K562 (cell line): ENCODE measurements around the gene PSMA6. TPM values are rescaled to one million over a fixed set of nuclear protein-coding genes. Genes with fewer than 3 reads are reported as not detected.

Experiments used
- ATAC-seq: fragments of 200-7000 bp; cut with Tn5 transposase; 3 replicates; pipeline ENCODE4 v1.9.1; 2020; ENCODE audit warnings: moderate library complexity
- BruUV-seq: library from RNA; stranded (reverse); fragments of 400-500 nt; replicated peaks from 2 replicates; lab custom pipeline; 2021; lab: Mats Ljungman, UMichigan
- CTCF ChIA-PET: fragments of 300-600 bp; formaldehyde crosslinking; extraction: SDS; loops from one replicate; lab custom pipeline; 2021; ENCODE audit warnings: low intra/inter-chr PET ratio; lab: Yijun Ruan, JAX
- POLR2A ChIA-PET: fragments of 300-600, 350-650 bp; sonication (Branson Sonifier 250); formaldehyde crosslinking; extraction: SDS; loops from one replicate; lab custom pipeline; 2021; ENCODE audit warnings: antibody characterized with exemption, inconsistent platforms; lab: Yijun Ruan, JAX
- DNase-seq, 4 experiments: peaks; one replicate each; pipeline versions ENCODE4 v3.0.0 to v3.0.0-alpha.2; 2011 to 2018; ENCODE audit warnings: low spot score in 3 of 4, mixed read lengths in 3 of 4; ENCODE audit errors: extremely low read depth in 1 of 4
- FAIRE-seq: peaks from 2 replicates; lab custom pipeline; 2011; peaks lifted over from hg19 to GRCh38; lab: Jason Lieb, UNC
- H2AFZ ChIP-seq: 2 replicates; pipeline ENCODE4 v1.6.0; 2011; ENCODE audit warnings: low read depth, low read length, control low read depth, inconsistent platforms
- H3K27ac ChIP-seq: fragments of 200-600 bp; 3 replicates; pipeline ENCODE4 v1.8.0; 2011; ENCODE audit warnings: low read depth, mild to moderate bottlenecking, control low read depth, inconsistent platforms, low read length, moderate library complexity, mixed read lengths; ENCODE audit errors: extremely low read depth
- H3K27me3 ChIP-seq, 2 experiments: fragments of 300-600 bp in 1 of 2; 2 replicates in 1 of 2; 3 replicates in 1 of 2; pipeline versions ENCODE4 v1.6.0 to v1.8.0; 2011; ENCODE audit warnings: inconsistent platforms in 2 of 2, low read length in 2 of 2, mild to moderate bottlenecking in 1 of 2, mixed read lengths in 1 of 2, moderate library complexity in 1 of 2; ENCODE audit not compliant: control insufficient read depth in 2 of 2, insufficient read depth in 2 of 2
- H3K36me3 ChIP-seq: fragments of 300-600 bp; 3 replicates; pipeline ENCODE4 v1.8.0; 2011; ENCODE audit warnings: mild to moderate bottlenecking, low read length, inconsistent platforms; ENCODE audit not compliant: control insufficient read depth, insufficient read depth
- H3K4me1 ChIP-seq, 2 experiments: fragments of 200-600 bp in 1 of 2; replicated peaks in 1 of 2; 2 replicates in 1 of 2; 3 replicates in 1 of 2; pipeline versions ENCODE4 v1.5.1 to v1.8.0; 2011; ENCODE audit warnings: inconsistent platforms in 2 of 2, low read length in 2 of 2, mild to moderate bottlenecking in 1 of 2, mixed read lengths in 1 of 2, moderate library complexity in 1 of 2; ENCODE audit not compliant: control insufficient read depth in 2 of 2, insufficient read depth in 2 of 2
- H3K4me2 ChIP-seq: 2 replicates; pipeline ENCODE4 v1.6.1; 2011; ENCODE audit warnings: low read length, control low read depth, inconsistent platforms, mixed read lengths; ENCODE audit not compliant: insufficient read depth
- H3K4me3 ChIP-seq: fragments of 200-600 bp; sonication (generic), shearing (Covaris generic); 2 replicates; pipeline ENCODE4 v1.5.1; 2016; ENCODE audit warnings: control low read depth, inconsistent platforms
- H3K79me2 ChIP-seq: fragments of 200-600 bp; 3 replicates; pipeline ENCODE4 v1.8.0; 2011; ENCODE audit warnings: low read length, inconsistent platforms; ENCODE audit not compliant: control insufficient read depth, insufficient read depth
- H3K9ac ChIP-seq, 2 experiments: 2 replicates each; pipeline versions ENCODE4 v1.6.0 to v1.6.1; 2011; ENCODE audit warnings: low read depth in 2 of 2, low read length in 2 of 2, control low read depth in 1 of 2, inconsistent platforms in 1 of 2, mild to moderate bottlenecking in 1 of 2, mixed read lengths in 1 of 2; ENCODE audit not compliant: insufficient read depth in 1 of 2
- H3K9me1 ChIP-seq: one replicate; pipeline ENCODE4 v1.6.0; 2011; ENCODE audit warnings: inconsistent platforms, mild to moderate bottlenecking, low read length, moderate library complexity; ENCODE audit not compliant: control insufficient read depth, insufficient read depth
- H3K9me3 ChIP-seq: replicated peaks from 2 replicates; pipeline ENCODE4 v1.5.1; 2011; ENCODE audit warnings: low read depth, low read length, inconsistent platforms; ENCODE audit not compliant: control insufficient read depth, insufficient read depth
- H4K20me1 ChIP-seq: replicated peaks from 2 replicates; pipeline ENCODE4 v1.6.1; 2011; ENCODE audit warnings: low read length, inconsistent platforms, mixed read lengths; ENCODE audit not compliant: control insufficient read depth, insufficient read depth
- COPS2 ChIP-seq: fragments of 450-650 bp; conservative IDR thresholded peaks from 2 replicates; pipeline ENCODE4 v1.6.1; 2016; ENCODE audit warnings: mild to moderate bottlenecking, moderate library complexity
- CSDE1 ChIP-seq, 2 experiments: fragments of 450-650 bp; IDR thresholded peaks; 2 replicates each; pipeline ENCODE4 v1.6.1; 2016; ENCODE audit warnings: mild to moderate bottlenecking in 1 of 2
- MAFF ChIP-seq: IDR thresholded peaks from 2 replicates; pipeline ENCODE4 v1.6.1; 2012; ENCODE audit warnings: low read length, improper control_type of control experiment
- NR2F6 ChIP-seq: fragments of 450-650 bp; formaldehyde crosslinking; IDR thresholded peaks from 2 replicates; pipeline ENCODE4 v1.4.0; 2020; ENCODE audit warnings: mild to moderate bottlenecking
- PHB2 ChIP-seq: fragments of 450-650 bp; IDR thresholded peaks from 2 replicates; pipeline ENCODE4 v1.6.1; 2017; ENCODE audit warnings: low read depth
- SPI1 ChIP-seq: IDR thresholded peaks from 2 replicates; pipeline ENCODE4 v1.6.1; 2011; ENCODE audit warnings: low read depth, low read length, control low read depth, borderline replicate concordance
- ZKSCAN3 ChIP-seq: fragments of 250-450 bp; sonication (Bioruptor Pico); IDR thresholded peaks from 2 replicates; pipeline ENCODE4 v1.4.0; 2020
- ZNF282 ChIP-seq: sonication (generic); formaldehyde crosslinking; IDR thresholded peaks from 2 replicates; pipeline ENCODE4 v1.8.1; 2023; ENCODE audit warnings: missing genetic modification reagents
- WGBS: fragments of 100-300 bp; shearing (Covaris generic); methylation state at CpG from one replicate; pipeline ENCODE4 v1.1.6; 2016; ENCODE audit warnings: low coverage, mixed read lengths; ENCODE audit not compliant: insufficient coverage; ENCODE audit errors: missing lambda C conversion rate; 5-methylcytosine and 5-hydroxymethylcytosine counted together
- in situ Hi-C: fragments of 300-500 bp; cut with MboI; formaldehyde crosslinking; loops from 4 replicates; pipeline ENCODE4 v1.15.0; 2018; ENCODE audit warnings: inconsistent platforms, mixed read lengths
- intact Hi-C: fragments of 100-400 bp; cut with micrococcal nuclease; formaldehyde crosslinking; loops from 2 replicates; pipeline ENCODE4 v1.14.2; 2022
- polyA plus RNA-seq, 8 experiments: library from polyadenylated mRNA; depleted of rRNA in 4 of 8; stranded (reverse) in 5 of 8; unstranded in 3 of 8; fragments of >200 nt; fragmentation: Nextera tagmentation in 2 of 8; fragmentation: Illumina TruSeq in 1 of 8; extraction: Ambion mirVana in 2 of 8; extraction: Trizol in 1 of 8; gene quantifications; 2 replicates each; pipeline versions ENCODE4 v1.2.1 to v1.2.3, GENCODE V29; 2011 to 2014; ENCODE audit warnings: inconsistent platforms in 1 of 8, missing spikeins in 1 of 8
- total RNA-seq, 7 experiments: library from RNA; depleted of rRNA in 6 of 7; stranded (reverse); fragments of >200 nt in 6 of 7; fragmentation: Illumina TruSeq in 2 of 7; extraction: Trizol in 2 of 7; gene quantifications; 2 replicates each; pipeline versions ENCODE4 v1.2.1 to v1.2.3, GENCODE V29; 2011 to 2021; ENCODE audit warnings: low replicate concordance in 1 of 7
- TF ChIP-seq, protein P1 (sequence below): sonication (generic); formaldehyde crosslinking; IDR thresholded peaks from 2 replicates; pipeline ENCODE4 v1.8.1; 2023; ENCODE audit warnings: mild to moderate bottlenecking, missing genetic modification reagents
- TF ChIP-seq, protein P2 (sequence below): fragments of 250-450 bp; sonication (Bioruptor Pico); IDR thresholded peaks from 2 replicates; pipeline ENCODE4 v1.4.0; 2020; ENCODE audit warnings: mild to moderate bottlenecking, moderate library complexity, borderline replicate concordance

The PSMA6 gene
- total and polyA plus RNA-seq, 9 of the 15 experiments (the other 6 are each of a cell fraction or from before 2014, with no cell fraction given): 210 to 952 (median 288) TPM

DNA sequence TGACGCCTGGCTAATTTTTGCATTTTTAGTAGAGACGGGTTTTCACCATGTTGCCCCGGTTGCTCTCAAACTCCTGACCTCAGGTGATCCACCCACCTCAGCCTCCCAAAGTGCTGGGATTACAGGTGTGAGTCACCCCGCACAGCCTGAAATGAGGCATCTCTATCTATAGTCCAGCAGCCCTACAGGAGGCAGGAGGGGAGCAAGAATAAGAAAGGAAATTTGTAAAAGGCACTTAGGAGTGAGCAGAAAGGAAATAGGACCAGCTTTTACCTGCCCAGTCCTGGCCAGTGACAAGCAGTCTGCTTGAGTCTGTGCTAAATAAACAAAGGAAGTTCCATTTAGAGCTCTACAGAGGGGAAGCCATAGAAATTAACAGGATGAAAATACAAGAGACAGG lies 15.0 kb upstream of the PSMA6 start (continued):
- TF ChIP-seq, protein P1, sequence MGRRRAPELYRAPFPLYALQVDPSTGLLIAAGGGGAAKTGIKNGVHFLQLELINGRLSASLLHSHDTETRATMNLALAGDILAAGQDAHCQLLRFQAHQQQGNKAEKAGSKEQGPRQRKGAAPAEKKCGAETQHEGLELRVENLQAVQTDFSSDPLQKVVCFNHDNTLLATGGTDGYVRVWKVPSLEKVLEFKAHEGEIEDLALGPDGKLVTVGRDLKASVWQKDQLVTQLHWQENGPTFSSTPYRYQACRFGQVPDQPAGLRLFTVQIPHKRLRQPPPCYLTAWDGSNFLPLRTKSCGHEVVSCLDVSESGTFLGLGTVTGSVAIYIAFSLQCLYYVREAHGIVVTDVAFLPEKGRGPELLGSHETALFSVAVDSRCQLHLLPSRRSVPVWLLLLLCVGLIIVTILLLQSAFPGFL (CRISPR knock-in tag): no peak

DNA sequence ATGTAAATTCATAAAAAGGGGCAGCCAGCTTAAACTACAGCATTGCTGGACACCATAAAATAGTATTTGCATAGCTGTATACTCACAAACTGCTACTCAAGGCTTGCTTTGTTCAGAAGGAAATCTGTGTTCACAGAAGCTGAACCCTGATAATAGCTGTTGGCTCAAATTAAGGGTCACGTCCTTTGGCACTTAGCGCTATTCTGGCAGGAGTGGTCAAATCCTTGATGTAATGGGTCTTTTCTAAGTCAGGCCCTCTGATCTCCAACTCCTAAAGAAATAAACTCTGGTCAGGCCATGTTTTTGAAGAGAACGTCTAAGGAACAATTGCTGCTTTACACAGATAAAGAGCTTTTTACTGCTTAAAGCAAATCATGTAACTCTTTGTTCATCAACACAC lies 12.8 kb upstream of the PSMA6 start:
- Histone ChIP-seq H3K79me2 (no peaks in the 10 kb centered on the region), H3K9me3 (no peaks in the 10 kb centered on the region), H3K27ac (no peak overlapping the region), H3K27me3 (no peaks in the 10 kb centered on the region), H4K20me1 (no peaks in the 10 kb centered on the region), H2AFZ (no peak overlapping the region), H3K9ac (no peak overlapping the region), H3K4me2 (no peak overlapping the region), H3K9me1 (no peaks in the 10 kb centered on the region), H3K36me3 (peaks cover 9% of the 10 kb centered on the region; the same call in 1 of the 3 replicates), H3K4me1 (no peaks in the 10 kb centered on the region), H3K4me3 (no peak overlapping the region)
- in situ Hi-C loops: no loop called here
- ATAC-seq (no peak), FAIRE-seq (no peak), DNase-seq (no peak)
- ChIA-PET CTCF (no interaction called here), POLR2A (interaction anchor here (0.9 kb wide), 1 partner anchor 11 kb away, joined by 4 read pairs; no protein-coding TSS in a partner anchor)
- intact Hi-C loops: no loop called here
- WGBS: 64% methylated on average over 3 of the region's 3 CpGs
- no TSS peak for BruUV-seq
- no peak for TF ChIP-seq CSDE1 (IDR thresholded peaks at IDR 0.05)
- TF ChIP-seq, protein P2, sequence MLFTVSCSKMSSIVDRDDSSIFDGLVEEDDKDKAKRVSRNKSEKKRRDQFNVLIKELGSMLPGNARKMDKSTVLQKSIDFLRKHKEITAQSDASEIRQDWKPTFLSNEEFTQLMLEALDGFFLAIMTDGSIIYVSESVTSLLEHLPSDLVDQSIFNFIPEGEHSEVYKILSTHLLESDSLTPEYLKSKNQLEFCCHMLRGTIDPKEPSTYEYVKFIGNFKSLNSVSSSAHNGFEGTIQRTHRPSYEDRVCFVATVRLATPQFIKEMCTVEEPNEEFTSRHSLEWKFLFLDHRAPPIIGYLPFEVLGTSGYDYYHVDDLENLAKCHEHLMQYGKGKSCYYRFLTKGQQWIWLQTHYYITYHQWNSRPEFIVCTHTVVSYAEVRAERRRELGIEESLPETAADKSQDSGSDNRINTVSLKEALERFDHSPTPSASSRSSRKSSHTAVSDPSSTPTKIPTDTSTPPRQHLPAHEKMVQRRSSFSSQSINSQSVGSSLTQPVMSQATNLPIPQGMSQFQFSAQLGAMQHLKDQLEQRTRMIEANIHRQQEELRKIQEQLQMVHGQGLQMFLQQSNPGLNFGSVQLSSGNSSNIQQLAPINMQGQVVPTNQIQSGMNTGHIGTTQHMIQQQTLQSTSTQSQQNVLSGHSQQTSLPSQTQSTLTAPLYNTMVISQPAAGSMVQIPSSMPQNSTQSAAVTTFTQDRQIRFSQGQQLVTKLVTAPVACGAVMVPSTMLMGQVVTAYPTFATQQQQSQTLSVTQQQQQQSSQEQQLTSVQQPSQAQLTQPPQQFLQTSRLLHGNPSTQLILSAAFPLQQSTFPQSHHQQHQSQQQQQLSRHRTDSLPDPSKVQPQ (CRISPR knock-in tag): no peak
- TF ChIP-seq PHB2: no peak
- TF ChIP-seq SPI1: no peak
- TF ChIP-seq COPS2: no peak
- TF ChIP-seq MAFF: no peak
- TF ChIP-seq NR2F6 (CRISPR knock-in tag): no peak
- no peak for TF ChIP-seq ZNF282 (CRISPR knock-in tag)
- no peak for TF ChIP-seq ZKSCAN3 (CRISPR knock-in tag)
